ENCODE measurements around the gene TNFSF12. TPM values are rescaled to one million over a fixed set of nuclear protein-coding genes. Genes with fewer than 3 reads are reported as not detected.

Gene TNFSF12
- total RNA-seq, 1 donor from 2014 or later = 15.5 TPM

- no peak for DNase-seq (ENCODE audit: low read depth)
Observed at GRCh38 chr17:7541074-7541621, 7.7 kb upstream of the TNFSF12 start.

- no peak for DNase-seq (ENCODE audit: low read depth)
Observed at GRCh38 chr17:7544911-7545310, 3.9 kb upstream of the TNFSF12 start.

GRCh38 chr17:7549401-7550055 is 670 bp downstream of the TNFSF12 start:
- DNase-seq (ENCODE audit: low read depth) = no peak

DNA sequence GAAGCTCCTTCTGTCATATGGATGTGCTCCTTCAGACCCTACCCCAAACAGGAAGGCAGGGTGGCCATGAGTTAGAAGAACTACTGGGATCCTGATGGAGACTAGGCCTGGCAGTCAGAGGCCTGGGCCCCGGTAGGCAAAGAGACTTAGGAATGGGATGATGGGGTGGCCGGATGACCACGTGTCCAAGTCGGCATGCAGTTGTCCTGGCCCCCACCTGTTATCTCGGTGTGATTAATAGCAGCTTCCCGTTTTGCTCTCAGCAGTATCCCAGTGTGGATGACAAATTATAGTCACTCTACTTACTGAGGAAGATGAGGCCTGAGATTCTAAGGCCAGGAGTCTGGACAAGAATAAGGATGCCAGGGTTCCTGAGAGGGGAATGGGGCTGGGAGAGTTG is 1.5 kb downstream of the TNFSF12 start:
- no peak for DNase-seq (ENCODE audit: low read depth)

- no peak for DNase-seq (ENCODE audit: low read depth)
Observed at GRCh38 chr17:7551396-7551795, 2.5 kb downstream of the TNFSF12 start.

DNA sequence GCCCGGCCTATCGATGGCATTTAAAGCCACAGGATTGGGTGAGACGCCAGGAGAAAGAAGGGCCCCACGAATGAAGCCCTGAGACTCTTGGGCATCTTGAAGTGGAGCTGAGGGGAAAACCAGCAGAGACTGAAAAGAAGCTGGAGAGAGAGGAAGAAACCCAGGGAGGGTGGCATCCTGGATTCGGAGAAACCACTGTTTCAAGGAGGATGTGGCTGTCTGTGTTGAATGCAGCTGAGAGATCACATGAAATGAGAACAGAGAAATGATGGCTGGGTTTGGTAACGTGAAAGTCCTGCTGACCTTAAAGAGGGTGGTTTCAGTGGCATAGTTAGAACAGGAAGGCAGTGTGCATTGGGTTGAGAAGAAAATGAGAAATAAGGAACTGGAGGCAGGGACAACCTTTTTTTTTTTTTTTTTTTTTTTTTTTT is 3.8 kb downstream of the TNFSF12 start:
- no peak for DNase-seq (ENCODE audit: low read depth)

DNA sequence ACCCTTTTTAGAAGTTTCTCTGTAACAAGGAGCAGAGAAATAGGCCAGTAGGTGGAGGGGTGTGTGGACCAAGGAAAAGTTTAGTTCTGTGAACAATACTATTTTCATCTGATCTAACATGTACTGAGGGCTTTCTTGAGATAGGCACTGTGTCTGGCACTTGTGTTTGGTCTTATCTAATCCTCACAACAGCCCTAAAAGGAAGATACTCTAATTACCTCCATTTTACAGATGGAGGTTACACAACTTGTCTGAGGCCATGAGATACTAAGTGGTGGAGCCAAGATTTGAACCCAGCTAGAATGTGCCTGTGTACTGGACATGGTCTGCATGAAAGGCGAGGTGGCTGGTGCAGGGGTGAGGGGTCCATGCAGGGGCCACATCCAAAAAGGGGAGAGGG is 4.5 kb downstream of the TNFSF12 start:
- no peak for DNase-seq (ENCODE audit: low read depth)

DNA sequence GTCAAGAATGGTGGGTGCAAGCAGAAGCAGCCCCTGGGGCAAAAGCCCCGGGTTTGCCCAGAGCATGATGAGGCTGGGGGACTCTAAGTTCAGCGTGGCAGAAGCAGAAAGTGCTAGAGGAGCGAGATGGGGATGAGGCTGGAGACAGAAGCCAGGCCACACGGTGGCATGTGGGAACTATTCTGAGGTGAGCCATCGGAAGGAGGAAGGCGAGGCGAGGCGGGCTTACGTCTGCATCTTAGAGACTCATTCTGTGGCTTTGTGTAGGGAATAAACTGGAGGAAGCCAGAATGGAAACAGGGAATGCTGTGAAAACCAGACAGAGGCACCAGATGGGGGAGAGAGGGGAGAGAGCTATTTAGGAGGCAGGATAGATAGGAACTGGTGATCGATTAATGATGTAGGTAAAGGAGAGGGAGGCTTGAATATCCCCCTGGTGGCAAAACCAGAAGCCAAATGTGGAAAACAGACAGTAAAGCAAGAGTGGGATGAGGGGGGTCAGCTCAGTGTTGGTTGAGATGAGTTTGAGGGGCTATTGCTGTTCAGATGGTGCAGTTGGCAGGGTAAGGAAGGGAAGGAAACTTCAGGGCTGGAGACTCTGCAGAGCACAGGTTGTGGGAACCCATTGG is 6.6 kb downstream of the TNFSF12 start:
- DNase-seq (ENCODE audit: low read depth) = no peak

GRCh38 chr17:7556627-7557026 is 7.8 kb downstream of the TNFSF12 start:
- no peak for DNase-seq (ENCODE audit: low read depth)

DNA sequence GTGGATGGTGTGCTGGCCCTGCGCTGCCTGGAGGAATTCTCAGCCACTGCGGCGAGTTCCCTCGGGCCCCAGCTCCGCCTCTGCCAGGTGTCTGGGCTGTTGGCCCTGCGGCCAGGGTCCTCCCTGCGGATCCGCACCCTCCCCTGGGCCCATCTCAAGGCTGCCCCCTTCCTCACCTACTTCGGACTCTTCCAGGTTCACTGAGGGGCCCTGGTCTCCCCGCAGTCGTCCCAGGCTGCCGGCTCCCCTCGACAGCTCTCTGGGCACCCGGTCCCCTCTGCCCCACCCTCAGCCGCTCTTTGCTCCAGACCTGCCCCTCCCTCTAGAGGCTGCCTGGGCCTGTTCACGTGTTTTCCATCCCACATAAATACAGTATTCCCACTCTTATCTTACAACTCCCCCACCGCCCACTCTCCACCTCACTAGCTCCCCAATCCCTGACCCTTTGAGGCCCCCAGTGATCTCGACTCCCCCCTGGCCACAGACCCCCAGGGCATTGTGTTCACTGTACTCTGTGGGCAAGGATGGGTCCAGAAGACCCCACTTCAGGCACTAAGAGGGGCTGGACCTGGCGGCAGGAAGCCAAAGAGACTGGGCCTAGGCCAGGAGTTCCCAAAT is 8.4 kb downstream of the TNFSF12 start:
- DNase-seq (ENCODE audit: low read depth) = no peak

DNA sequence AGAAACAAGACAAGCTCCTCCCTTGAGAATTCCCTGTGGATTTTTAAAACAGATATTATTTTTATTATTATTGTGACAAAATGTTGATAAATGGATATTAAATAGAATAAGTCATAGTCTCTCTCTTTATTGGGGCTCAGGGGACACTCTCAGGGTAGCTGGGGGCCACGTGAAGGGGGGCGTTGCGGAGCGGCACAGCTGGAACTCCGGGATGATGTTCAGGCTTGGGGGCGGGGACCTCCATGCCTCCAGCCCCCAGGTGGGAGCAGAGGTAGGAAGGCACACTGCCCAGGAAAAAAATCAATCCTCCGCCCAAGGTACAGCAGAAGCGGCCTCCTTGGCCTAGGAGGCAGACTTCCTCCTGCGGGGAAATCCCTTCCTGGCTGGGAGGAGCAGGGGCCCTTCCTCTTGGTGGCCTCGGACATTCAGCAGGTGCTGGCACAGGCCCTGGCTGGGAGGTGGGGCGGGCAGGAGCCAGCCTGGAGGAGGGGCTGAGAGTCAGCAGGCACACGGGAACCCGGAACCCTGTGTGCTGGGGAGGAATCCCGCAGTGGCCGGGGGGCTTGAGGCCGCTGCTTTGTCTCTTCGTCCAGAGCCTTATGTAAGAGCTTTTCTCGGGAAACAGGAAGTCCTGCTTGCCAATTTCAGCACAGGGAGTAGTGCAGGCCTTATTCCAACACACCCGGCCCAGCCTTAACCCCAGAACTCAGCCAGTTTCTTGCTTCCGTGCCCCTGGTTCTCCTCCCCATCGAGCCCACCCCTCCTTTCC is 9.1 kb downstream of the TNFSF12 start:
- peak; percentile 82 for DNase-seq (ENCODE audit: low read depth)

- no peak for DNase-seq (ENCODE audit: low read depth)
Observed at GRCh38 chr17:7558544-7559319, 9.9 kb downstream of the TNFSF12 start, which contains the start of gene TNFSF13. TSS of gene TNFSF13 (plus strand) at chr17:7558750. CDS start at chr17:7559040, 290 bp downstream.

GRCh38 chr17:7559320-7560171 is 10.7 kb downstream of the TNFSF12 start:
- DNase-seq (ENCODE audit: low read depth) = no peak

DNA sequence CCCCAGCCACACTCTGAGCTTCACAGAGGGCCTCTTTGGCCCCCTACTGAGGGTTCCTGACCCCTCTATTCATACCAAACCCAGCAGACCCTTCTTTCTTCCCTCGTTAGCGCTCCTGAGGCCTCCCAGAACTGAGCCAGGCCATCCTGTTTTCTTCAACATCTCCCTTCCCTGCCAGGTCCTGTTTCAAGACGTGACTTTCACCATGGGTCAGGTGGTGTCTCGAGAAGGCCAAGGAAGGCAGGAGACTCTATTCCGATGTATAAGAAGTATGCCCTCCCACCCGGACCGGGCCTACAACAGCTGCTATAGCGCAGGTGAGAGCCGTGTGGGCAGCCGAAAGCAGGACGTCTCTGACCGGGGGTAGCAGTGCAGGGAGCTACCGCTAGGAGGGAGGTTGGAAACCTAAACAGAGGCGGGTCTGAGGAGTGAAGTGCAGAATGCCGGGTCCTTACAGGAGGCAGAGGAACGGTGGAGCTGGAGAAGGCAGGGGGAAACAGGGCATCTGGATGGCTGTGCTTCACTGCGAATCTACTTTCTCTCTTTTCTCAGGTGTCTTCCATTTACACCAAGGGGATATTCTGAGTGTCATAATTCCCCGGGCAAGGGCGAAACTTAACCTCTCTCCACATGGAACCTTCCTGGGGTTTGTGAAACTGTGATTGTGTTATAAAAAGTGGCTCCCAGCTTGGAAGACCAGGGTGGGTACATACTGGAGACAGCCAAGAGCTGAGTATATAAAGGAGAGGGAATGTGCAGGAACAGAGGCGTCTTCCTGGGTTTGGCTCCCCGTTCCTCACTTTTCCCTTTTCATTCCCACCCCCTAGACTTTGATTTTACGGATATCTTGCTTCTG is 11.5 kb downstream of the TNFSF12 start:
- peak; percentile 40 for DNase-seq (ENCODE audit: low read depth)

DNA sequence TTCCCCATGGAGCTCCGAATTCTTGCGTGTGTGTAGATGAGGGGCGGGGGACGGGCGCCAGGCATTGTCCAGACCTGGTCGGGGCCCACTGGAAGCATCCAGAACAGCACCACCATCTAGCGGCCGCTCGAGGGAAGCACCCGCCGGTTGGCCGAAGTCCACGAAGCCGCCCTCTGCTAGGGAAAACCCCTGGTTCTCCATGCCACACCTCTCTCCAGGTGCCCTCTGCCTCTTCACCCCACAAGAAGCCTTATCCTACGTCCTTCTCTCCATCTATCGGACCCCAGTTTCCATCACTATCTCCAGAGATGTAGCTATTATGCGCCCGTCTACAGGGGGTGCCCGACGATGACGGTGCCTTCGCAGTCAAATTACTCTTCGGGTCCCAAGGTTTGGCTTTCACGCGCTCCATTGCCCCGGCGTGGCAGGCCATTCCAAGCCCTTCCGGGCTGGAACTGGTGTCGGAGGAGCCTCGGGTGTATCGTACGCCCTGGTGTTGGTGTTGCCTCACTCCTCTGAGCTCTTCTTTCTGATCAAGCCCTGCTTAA is 12.2 kb downstream of the TNFSF12 start:
- peak; percentile 66 for DNase-seq (ENCODE audit: low read depth)

DNA sequence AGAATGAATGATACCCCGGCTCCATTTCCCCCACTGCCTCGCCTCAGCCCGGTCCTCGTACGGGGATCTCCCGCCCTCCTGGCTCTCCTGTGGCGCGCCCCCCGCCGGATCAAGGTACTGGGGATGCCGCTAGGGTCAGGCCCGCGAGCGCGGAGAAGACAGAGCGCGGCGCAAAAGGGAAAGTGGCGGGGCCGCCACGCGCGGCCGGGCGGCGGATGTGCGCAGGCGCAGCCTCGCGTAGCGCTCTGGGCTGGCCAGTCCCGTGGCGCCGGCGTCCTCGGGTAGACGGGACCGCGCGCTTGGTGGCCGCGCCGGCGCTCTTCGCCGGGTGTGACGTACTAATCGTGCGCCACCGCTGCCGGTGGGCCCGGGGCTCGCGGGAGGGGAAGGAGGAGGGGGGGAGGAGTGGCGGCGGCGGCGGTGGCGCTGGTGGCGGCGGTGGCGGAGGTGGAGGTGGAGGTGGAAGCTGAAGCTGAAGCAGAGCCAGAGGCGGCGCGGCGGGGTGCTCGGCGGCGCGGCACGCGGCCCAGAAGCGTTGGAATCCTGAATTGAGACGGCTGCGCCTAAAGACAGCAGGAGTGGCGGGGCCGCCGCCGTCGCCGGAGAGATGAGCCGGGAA is 12.8 kb downstream of the TNFSF12 start, which contains the start of gene SENP3:
TSS of gene SENP3 (plus strand) at position 331 of the 619 bp plus-strand sequence. CDS start 1,158 bp downstream, outside the sequence.
- DNase-seq (ENCODE audit: low read depth) = peak; percentile 57

DNA sequence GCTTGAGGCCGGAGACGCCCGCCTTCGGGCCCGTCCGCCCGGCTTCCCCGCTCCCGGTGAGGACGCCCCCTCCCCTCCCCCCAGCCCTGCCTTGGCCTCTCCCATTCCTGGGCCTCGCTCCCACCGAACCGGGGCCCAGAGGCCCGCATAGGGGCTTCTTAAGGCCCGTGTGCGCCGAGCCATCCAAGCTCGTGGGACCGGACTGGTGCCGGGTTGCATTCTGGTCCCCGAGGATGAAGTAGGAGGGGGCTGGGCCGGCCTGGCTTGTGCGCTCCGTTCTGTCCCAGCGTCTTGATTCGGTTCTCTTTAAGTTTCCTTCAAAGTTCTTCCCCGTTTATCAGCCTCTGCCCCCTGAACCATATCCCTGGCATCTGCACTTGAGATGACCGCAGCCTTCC is 13.3 kb downstream of the TNFSF12 start:
- no peak for DNase-seq (ENCODE audit: low read depth)

GRCh38 chr17:7563115-7563869 is 14.4 kb downstream of the TNFSF12 start:
- no peak for DNase-seq (ENCODE audit: low read depth)

All from renal cortical epithelial cell (primary cell).